HepG2 (cell line): ENCODE results near the gene AKR7A2. TPM values are rescaled to one million over a fixed set of nuclear protein-coding genes. Genes with fewer than 3 reads are reported as not detected.

Experiments
- HCFC1 ChIP-seq: fragments of 150-350 bp; IDR thresholded peaks from 2 replicates; pipeline ENCODE4 v1.6.1; 2014; ENCODE audit warnings: low read depth, low read length
- MXD4 ChIP-seq: IDR thresholded peaks from 2 replicates; pipeline ENCODE4 v1.6.1; 2016; ENCODE audit warnings: mild to moderate bottlenecking, missing biosample characterization, missing genetic modification reagents
- PHF21A ChIP-seq: sonication (generic); formaldehyde crosslinking; IDR thresholded peaks from 2 replicates; pipeline ENCODE4 v1.5.0; 2020; ENCODE audit warnings: mild to moderate bottlenecking, missing genetic modification reagents
- PHF5A ChIP-seq: IDR thresholded peaks from one replicate; pipeline ENCODE4 v1.6.1; 2018; ENCODE audit warnings: low read depth, missing genetic modification reagents; ENCODE audit not compliant: unreplicated experiment
- POLR2A ChIP-seq, 2 experiments: IDR thresholded peaks; 2 replicates each; pipeline ENCODE4 v1.6.1; 2011; ENCODE audit warnings: low read depth in 2 of 2, low read length in 2 of 2, mild to moderate bottlenecking in 1 of 2, moderate library complexity in 1 of 2; ENCODE audit not compliant: insufficient read depth in 1 of 2
- PRDM10 ChIP-seq: sonication (generic); formaldehyde crosslinking; IDR thresholded peaks from 2 replicates; pipeline ENCODE4 v1.4.0; 2020; ENCODE audit warnings: low read depth, missing genetic modification reagents
- RFXAP ChIP-seq: sonication (generic); formaldehyde crosslinking; IDR thresholded peaks from 2 replicates; pipeline ENCODE4 v1.4.0; 2020; ENCODE audit warnings: missing genetic modification reagents, borderline replicate concordance
- SMAD1 ChIP-seq: sonication (generic); formaldehyde crosslinking; IDR thresholded peaks from 2 replicates; pipeline ENCODE4 v1.4.0; 2020; ENCODE audit warnings: missing genetic modification reagents, low read depth, mild to moderate bottlenecking, borderline replicate concordance
- YEATS2 ChIP-seq: sonication (generic); formaldehyde crosslinking; IDR thresholded peaks from 2 replicates; pipeline ENCODE4 v1.4.0; 2020; ENCODE audit warnings: missing genetic modification reagents, borderline replicate concordance
- ZFP37 ChIP-seq: sonication (generic); formaldehyde crosslinking; IDR thresholded peaks from 2 replicates; pipeline ENCODE4 v1.4.0; 2020; ENCODE audit warnings: missing genetic modification reagents, borderline replicate concordance
- ZNF431 ChIP-seq: sonication (generic); formaldehyde crosslinking; IDR thresholded peaks from 2 replicates; pipeline ENCODE4 v1.9.0; 2022; ENCODE audit warnings: missing genetic modification reagents, low read depth, mild to moderate bottlenecking, borderline replicate concordance
- ZNF639 ChIP-seq: conservative IDR thresholded peaks from 2 replicates; pipeline ENCODE4 v1.6.1; 2018; ENCODE audit warnings: missing genetic modification reagents
- polyA plus RNA-seq, 8 experiments: library from polyadenylated mRNA; depleted of rRNA in 3 of 8; stranded (reverse) in 7 of 8; unstranded in 1 of 8; fragments of >200 nt; fragmentation: Illumina TruSeq in 4 of 8; extraction: Trizol in 4 of 8; gene quantifications; 2 replicates each; pipeline versions ENCODE4 v1.2.1 to v1.2.3, GENCODE V29; 2011 to 2016; ENCODE audit warnings: low read depth in 4 of 8, missing spikeins in 1 of 8, mixed read lengths in 1 of 8; ENCODE audit not compliant: insufficient read depth in 1 of 8
- total RNA-seq, 5 experiments: library from RNA; depleted of rRNA; stranded (reverse); fragments of >200 nt; fragmentation: Illumina TruSeq; extraction: Trizol; gene quantifications; 2 replicates each; pipeline ENCODE4 v1.2.3, GENCODE V29; 2016; ENCODE audit warnings: low read depth in 1 of 5
- TF ChIP-seq, protein P1 (sequence below): sonication (generic); formaldehyde crosslinking; IDR thresholded peaks from 2 replicates; pipeline ENCODE4 v1.4.0; 2020; ENCODE audit warnings: mild to moderate bottlenecking, missing genetic modification reagents
- TF ChIP-seq, protein P2 (sequence below): sonication (generic); formaldehyde crosslinking; IDR thresholded peaks from 2 replicates; pipeline ENCODE4 v1.4.0; 2020; ENCODE audit warnings: missing genetic modification reagents
- TF ChIP-seq, protein P3 (sequence below): sonication (generic); formaldehyde crosslinking; IDR thresholded peaks from 2 replicates; pipeline ENCODE4 v1.4.0; 2020; ENCODE audit warnings: missing genetic modification reagents
- TF ChIP-seq, protein P4 (sequence below): sonication (generic); formaldehyde crosslinking; IDR thresholded peaks from 2 replicates; pipeline ENCODE4 v1.5.0; 2020; ENCODE audit warnings: mild to moderate bottlenecking, missing genetic modification reagents, borderline replicate concordance

The AKR7A2 gene
- total and polyA plus RNA-seq, 2 of the 13 experiments (the other 11 are each of a cell fraction or from before 2014, with no cell fraction given): 45.2 to 75.6 TPM

GRCh38 chr1:19311931-19312781 is at the start of gene AKR7A2, which contains the start of gene SLC66A1 (continued):
- TF ChIP-seq PRDM10 (CRISPR knock-in tag) (peak; percentile 45; the same call in 1 of the 2 replicates), ZNF639 (CRISPR knock-in tag) (peak; percentile 29; the same call in 1 of the 2 replicates), ZNF431 (CRISPR knock-in tag) (peak; percentile 87), ZFP37 (CRISPR knock-in tag) (no peak), RFXAP (CRISPR knock-in tag) (peak; percentile 17; the same call in 1 of the 2 replicates), YEATS2 (CRISPR knock-in tag) (peak; percentile 23; the same call in 1 of the 2 replicates), SMAD1 (peak; percentile 87; the same call in 1 of the 2 replicates), POLR2A (IDR thresholded peaks at IDR 0.05; ENCODE audit: insufficient read depth in 1 of 2, low read depth in 2 of 2, low read length in 2 of 2) (peak; percentile 79 to 89), HCFC1 (peak; percentile 18; the same call in 1 of the 2 replicates), MXD4 (CRISPR knock-in tag) (peak; percentile 53; the same call in 1 of the 2 replicates), PHF21A (CRISPR knock-in tag) (peak; percentile 50; the same call in 1 of the 2 replicates), PHF5A (CRISPR knock-in tag) (no peak)
- TF ChIP-seq, protein P1, sequence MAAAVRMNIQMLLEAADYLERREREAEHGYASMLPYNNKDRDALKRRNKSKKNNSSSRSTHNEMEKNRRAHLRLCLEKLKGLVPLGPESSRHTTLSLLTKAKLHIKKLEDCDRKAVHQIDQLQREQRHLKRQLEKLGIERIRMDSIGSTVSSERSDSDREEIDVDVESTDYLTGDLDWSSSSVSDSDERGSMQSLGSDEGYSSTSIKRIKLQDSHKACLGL (CRISPR knock-in tag): peak; percentile 28
- TF ChIP-seq, protein P2, sequence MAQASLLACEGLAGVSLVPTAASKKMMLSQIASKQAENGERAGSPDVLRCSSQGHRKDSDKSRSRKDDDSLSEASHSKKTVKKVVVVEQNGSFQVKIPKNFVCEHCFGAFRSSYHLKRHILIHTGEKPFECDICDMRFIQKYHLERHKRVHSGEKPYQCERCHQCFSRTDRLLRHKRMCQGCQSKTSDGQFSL (CRISPR knock-in tag): 0 out of 2 replicates have a peak, but pooled peaks have one; percentile 54
- TF ChIP-seq, protein P3, sequence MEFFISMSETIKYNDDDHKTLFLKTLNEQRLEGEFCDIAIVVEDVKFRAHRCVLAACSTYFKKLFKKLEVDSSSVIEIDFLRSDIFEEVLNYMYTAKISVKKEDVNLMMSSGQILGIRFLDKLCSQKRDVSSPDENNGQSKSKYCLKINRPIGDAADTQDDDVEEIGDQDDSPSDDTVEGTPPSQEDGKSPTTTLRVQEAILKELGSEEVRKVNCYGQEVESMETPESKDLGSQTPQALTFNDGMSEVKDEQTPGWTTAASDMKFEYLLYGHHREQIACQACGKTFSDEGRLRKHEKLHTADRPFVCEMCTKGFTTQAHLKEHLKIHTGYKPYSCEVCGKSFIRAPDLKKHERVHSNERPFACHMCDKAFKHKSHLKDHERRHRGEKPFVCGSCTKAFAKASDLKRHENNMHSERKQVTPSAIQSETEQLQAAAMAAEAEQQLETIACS (CRISPR knock-in tag): peak; percentile 45; the same call in 1 of the 2 replicates
- TF ChIP-seq, protein P4, sequence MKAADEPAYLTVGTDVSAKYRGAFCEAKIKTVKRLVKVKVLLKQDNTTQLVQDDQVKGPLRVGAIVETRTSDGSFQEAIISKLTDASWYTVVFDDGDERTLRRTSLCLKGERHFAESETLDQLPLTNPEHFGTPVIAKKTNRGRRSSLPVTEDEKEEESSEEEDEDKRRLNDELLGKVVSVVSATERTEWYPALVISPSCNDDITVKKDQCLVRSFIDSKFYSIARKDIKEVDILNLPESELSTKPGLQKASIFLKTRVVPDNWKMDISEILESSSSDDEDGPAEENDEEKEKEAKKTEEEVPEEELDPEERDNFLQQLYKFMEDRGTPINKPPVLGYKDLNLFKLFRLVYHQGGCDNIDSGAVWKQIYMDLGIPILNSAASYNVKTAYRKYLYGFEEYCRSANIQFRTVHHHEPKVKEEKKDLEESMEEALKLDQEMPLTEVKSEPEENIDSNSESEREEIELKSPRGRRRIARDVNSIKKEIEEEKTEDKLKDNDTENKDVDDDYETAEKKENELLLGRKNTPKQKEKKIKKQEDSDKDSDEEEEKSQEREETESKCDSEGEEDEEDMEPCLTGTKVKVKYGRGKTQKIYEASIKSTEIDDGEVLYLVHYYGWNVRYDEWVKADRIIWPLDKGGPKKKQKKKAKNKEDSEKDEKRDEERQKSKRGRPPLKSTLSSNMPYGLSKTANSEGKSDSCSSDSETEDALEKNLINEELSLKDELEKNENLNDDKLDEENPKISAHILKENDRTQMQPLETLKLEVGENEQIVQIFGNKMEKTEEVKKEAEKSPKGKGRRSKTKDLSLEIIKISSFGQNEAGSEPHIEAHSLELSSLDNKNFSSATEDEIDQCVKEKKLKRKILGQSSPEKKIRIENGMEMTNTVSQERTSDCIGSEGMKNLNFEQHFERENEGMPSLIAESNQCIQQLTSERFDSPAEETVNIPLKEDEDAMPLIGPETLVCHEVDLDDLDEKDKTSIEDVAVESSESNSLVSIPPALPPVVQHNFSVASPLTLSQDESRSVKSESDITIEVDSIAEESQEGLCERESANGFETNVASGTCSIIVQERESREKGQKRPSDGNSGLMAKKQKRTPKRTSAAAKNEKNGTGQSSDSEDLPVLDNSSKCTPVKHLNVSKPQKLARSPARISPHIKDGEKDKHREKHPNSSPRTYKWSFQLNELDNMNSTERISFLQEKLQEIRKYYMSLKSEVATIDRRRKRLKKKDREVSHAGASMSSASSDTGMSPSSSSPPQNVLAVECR (CRISPR knock-in tag): peak; percentile 86
